K562 (cell line): ENCODE data around the gene RIPPLY3. TPM values are rescaled to one million over a fixed set of nuclear protein-coding genes. Genes with fewer than 3 reads are reported as not detected.

Experiments used
- ATF6 ChIP-seq: sonication (generic); formaldehyde crosslinking; IDR thresholded peaks from 2 replicates; pipeline ENCODE4 v1.4.0; 2020; ENCODE audit warnings: mild to moderate bottlenecking, missing genetic modification reagents
- CEBPG ChIP-seq, 3 experiments: fragments of 200-800 bp in 1 of 3; sonication (Bioruptor generic) in 1 of 3; sonication (generic) in 1 of 3; formaldehyde crosslinking in 1 of 3; IDR thresholded peaks in 2 of 3; conservative IDR thresholded peaks in 1 of 3; 2 replicates each; pipeline versions ENCODE4 v1.6.1 to v1.8.0; 2016 to 2022; ENCODE audit warnings: missing compliant biosample characterization in 2 of 3, missing genetic modification characterization in 2 of 3, mild to moderate bottlenecking in 1 of 3, missing genetic modification reagents in 1 of 3
- GABPB2 ChIP-seq: fragments of 250-450 bp; sonication (Bioruptor Pico); conservative IDR thresholded peaks from 2 replicates; pipeline ENCODE4 v1.5.1; 2021; ENCODE audit warnings: mild to moderate bottlenecking
- HNRNPH1 ChIP-seq: fragments of 200-400 bp; formaldehyde crosslinking; optimal IDR thresholded peaks from 2 replicates; pipeline ENCODE3; 2017; ENCODE audit warnings: low read depth, mild to moderate bottlenecking, low read length, moderate library complexity
- KDM2B ChIP-seq: fragments of 250-450 bp; sonication (Bioruptor Pico); IDR thresholded peaks from 2 replicates; pipeline ENCODE4 v1.8.0; 2021; ENCODE audit warnings: mild to moderate bottlenecking, moderate library complexity
- KDM4B ChIP-seq, 2 experiments: fragments of 450-650 bp in 1 of 2; sonication (generic) in 1 of 2; IDR thresholded peaks; 2 replicates each; pipeline ENCODE4 v1.6.1; 2016 to 2017; ENCODE audit warnings: borderline replicate concordance in 2 of 2, antibody characterized with exemption in 1 of 2, low read depth in 1 of 2, mild to moderate bottlenecking in 1 of 2
- MAFG ChIP-seq: fragments of 450-650 bp; conservative IDR thresholded peaks from 2 replicates; pipeline ENCODE4 v1.6.1; 2016; ENCODE audit warnings: missing genetic modification characterization, missing compliant biosample characterization
- polyA plus RNA-seq, 8 experiments: library from polyadenylated mRNA; depleted of rRNA in 4 of 8; stranded (reverse) in 5 of 8; unstranded in 3 of 8; fragments of >200 nt; fragmentation: Nextera tagmentation in 2 of 8; fragmentation: Illumina TruSeq in 1 of 8; extraction: Ambion mirVana in 2 of 8; extraction: Trizol in 1 of 8; gene quantifications; 2 replicates each; pipeline versions ENCODE4 v1.2.1 to v1.2.3, GENCODE V29; 2011 to 2014; ENCODE audit warnings: inconsistent platforms in 1 of 8, missing spikeins in 1 of 8
- total RNA-seq, 7 experiments: library from RNA; depleted of rRNA in 6 of 7; stranded (reverse); fragments of >200 nt in 6 of 7; fragmentation: Illumina TruSeq in 2 of 7; extraction: Trizol in 2 of 7; gene quantifications; 2 replicates each; pipeline versions ENCODE4 v1.2.1 to v1.2.3, GENCODE V29; 2011 to 2021; ENCODE audit warnings: low replicate concordance in 1 of 7
- TF ChIP-seq, protein P1 (sequence below), 3 experiments: IDR thresholded peaks in 2 of 3; conservative IDR thresholded peaks in 1 of 3; 2 replicates each; pipeline ENCODE4 v1.5.1; 2011 to 2012; ENCODE audit warnings: low read length in 3 of 3, mild to moderate bottlenecking in 3 of 3, control low read depth in 2 of 3, improper control_type of control experiment in 1 of 3, inconsistent platforms in 1 of 3, low read depth in 1 of 3, mixed read lengths in 1 of 3, moderate library complexity in 1 of 3; ENCODE audit not compliant: insufficient read depth in 2 of 3

RIPPLY3 gene
- total and polyA plus RNA-seq, 9 of the 15 experiments (the other 6 are each of a cell fraction or from before 2014, with no cell fraction given), result not detected

- TF ChIP-seq HNRNPH1 (no peak), CEBPG (CRISPR knock-in tag; IDR thresholded peaks at IDR 0.05) (no peak), CEBPG (tag; conservative IDR thresholded peaks at IDR 0.05 in 1 of 2, IDR thresholded peaks at IDR 0.05 in 1 of 2) (no peak), ATF6 (no peak), KDM4B (IDR thresholded peaks at IDR 0.05; ENCODE audit: borderline replicate concordance in 2 of 2, low read depth in 1 of 2) (no peak), GABPB2 (CRISPR knock-in tag) (no peak), KDM2B (CRISPR knock-in tag) (no peak), MAFG (tag) (peak; percentile 17; the same call in 1 of the 2 replicates)
- TF ChIP-seq, protein P1, sequence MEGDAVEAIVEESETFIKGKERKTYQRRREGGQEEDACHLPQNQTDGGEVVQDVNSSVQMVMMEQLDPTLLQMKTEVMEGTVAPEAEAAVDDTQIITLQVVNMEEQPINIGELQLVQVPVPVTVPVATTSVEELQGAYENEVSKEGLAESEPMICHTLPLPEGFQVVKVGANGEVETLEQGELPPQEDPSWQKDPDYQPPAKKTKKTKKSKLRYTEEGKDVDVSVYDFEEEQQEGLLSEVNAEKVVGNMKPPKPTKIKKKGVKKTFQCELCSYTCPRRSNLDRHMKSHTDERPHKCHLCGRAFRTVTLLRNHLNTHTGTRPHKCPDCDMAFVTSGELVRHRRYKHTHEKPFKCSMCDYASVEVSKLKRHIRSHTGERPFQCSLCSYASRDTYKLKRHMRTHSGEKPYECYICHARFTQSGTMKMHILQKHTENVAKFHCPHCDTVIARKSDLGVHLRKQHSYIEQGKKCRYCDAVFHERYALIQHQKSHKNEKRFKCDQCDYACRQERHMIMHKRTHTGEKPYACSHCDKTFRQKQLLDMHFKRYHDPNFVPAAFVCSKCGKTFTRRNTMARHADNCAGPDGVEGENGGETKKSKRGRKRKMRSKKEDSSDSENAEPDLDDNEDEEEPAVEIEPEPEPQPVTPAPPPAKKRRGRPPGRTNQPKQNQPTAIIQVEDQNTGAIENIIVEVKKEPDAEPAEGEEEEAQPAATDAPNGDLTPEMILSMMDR (IDR thresholded peaks at IDR 0.05 in 2 of 3, conservative IDR thresholded peaks at IDR 0.05 in 1 of 3; ENCODE audit: insufficient read depth in 2 of 3, low read depth in 1 of 3, low read length in 3 of 3), result no peak
Observed at GRCh38 chr21:37047079-37047478, 40.6 kb downstream of the RIPPLY3 start (continued).
